Measurements from ENCODE around the gene ZNF613.
"Not testable (repeated sequence)": the region's sequence is repeated elsewhere in the genome, so short reads cannot be mapped to it uniquely, and the experiment has no call there.

DNA sequence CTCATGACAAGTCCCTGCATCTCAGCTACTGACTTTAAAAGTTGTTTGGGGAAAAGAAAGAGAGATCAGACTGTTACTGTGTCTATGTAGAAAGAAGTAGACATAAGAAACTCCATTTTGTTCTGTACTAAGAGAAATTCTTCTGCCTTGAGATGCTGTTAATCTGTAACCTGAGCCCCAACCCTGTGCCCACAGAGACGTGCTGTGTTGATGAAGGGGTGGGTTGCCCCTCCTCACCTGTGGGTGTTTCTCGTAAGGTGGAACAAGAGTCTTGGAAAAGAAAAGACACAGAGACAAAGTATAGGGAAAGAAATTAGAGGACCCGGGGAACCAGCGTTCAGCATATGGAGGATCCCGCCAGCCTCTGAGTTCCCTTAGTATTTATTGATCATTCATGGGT lies 19.3 kb upstream of the ZNF613 start:
- TF ChIP-seq, protein P1, sequence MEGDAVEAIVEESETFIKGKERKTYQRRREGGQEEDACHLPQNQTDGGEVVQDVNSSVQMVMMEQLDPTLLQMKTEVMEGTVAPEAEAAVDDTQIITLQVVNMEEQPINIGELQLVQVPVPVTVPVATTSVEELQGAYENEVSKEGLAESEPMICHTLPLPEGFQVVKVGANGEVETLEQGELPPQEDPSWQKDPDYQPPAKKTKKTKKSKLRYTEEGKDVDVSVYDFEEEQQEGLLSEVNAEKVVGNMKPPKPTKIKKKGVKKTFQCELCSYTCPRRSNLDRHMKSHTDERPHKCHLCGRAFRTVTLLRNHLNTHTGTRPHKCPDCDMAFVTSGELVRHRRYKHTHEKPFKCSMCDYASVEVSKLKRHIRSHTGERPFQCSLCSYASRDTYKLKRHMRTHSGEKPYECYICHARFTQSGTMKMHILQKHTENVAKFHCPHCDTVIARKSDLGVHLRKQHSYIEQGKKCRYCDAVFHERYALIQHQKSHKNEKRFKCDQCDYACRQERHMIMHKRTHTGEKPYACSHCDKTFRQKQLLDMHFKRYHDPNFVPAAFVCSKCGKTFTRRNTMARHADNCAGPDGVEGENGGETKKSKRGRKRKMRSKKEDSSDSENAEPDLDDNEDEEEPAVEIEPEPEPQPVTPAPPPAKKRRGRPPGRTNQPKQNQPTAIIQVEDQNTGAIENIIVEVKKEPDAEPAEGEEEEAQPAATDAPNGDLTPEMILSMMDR (IDR thresholded peaks at IDR 0.05) = not testable (repeated sequence)
- TF ChIP-seq POLR2A (IDR thresholded peaks at IDR 0.05) = not testable (repeated sequence)
